PFSK-1 (cell line): Measurements from ENCODE around the gene PHAX.

Experiments used
- FOXP2 ChIP-seq: optimal IDR thresholded peaks from 2 replicates; pipeline ENCODE3; 2011; ENCODE audit warnings: borderline replicate concordance, control low read depth, inconsistent platforms; ENCODE audit not compliant: insufficient read depth; ENCODE audit errors: extremely low read length, extremely low read depth
- POLR2AphosphoS5 ChIP-seq: IDR thresholded peaks from 2 replicates; pipeline ENCODE4 v1.6.1; 2012; ENCODE audit warnings: low read depth, mild to moderate bottlenecking, control low read depth, low read length, moderate library complexity
- SIN3A ChIP-seq: IDR thresholded peaks from 2 replicates; pipeline ENCODE4 v1.6.1; 2012; ENCODE audit warnings: mild to moderate bottlenecking, low read length, moderate library complexity, borderline replicate concordance; ENCODE audit not compliant: insufficient read depth
- TAF1 ChIP-seq: IDR thresholded peaks from 2 replicates; pipeline ENCODE4 v1.6.1; 2012; ENCODE audit warnings: low read length, control low read depth, borderline replicate concordance; ENCODE audit not compliant: insufficient read depth
- TF ChIP-seq, protein P1 (sequence below), 2 experiments: IDR thresholded peaks; 2 replicates each; pipeline versions ENCODE4 v1.6.1 to v1.8.0; 2011 to 2012; ENCODE audit warnings: low read depth in 2 of 2, low read length in 2 of 2, control low read depth in 1 of 2, inconsistent platforms in 1 of 2, mild to moderate bottlenecking in 1 of 2, moderate library complexity in 1 of 2; ENCODE audit not compliant: insufficient read depth in 1 of 2

PHAX gene

DNA sequence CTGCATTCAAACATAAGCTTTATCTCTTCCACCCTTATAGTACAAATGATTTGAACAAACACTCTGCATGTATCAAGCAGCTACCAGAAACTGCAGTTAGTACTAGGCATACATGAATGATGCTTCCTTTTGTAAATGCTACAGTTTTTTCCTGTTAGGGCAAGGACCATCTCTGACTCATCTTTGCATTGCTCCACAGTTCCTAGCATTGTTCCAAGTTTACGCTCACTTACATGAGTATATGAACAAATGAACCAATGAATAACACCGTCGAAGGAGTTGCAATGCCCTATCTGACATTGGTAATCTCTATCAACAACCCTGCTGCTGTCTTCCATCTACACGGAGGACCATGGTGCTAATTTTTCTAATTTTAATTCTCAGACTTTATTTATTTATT is 3.6 kb upstream of the PHAX start:
- TF ChIP-seq, protein P1, sequence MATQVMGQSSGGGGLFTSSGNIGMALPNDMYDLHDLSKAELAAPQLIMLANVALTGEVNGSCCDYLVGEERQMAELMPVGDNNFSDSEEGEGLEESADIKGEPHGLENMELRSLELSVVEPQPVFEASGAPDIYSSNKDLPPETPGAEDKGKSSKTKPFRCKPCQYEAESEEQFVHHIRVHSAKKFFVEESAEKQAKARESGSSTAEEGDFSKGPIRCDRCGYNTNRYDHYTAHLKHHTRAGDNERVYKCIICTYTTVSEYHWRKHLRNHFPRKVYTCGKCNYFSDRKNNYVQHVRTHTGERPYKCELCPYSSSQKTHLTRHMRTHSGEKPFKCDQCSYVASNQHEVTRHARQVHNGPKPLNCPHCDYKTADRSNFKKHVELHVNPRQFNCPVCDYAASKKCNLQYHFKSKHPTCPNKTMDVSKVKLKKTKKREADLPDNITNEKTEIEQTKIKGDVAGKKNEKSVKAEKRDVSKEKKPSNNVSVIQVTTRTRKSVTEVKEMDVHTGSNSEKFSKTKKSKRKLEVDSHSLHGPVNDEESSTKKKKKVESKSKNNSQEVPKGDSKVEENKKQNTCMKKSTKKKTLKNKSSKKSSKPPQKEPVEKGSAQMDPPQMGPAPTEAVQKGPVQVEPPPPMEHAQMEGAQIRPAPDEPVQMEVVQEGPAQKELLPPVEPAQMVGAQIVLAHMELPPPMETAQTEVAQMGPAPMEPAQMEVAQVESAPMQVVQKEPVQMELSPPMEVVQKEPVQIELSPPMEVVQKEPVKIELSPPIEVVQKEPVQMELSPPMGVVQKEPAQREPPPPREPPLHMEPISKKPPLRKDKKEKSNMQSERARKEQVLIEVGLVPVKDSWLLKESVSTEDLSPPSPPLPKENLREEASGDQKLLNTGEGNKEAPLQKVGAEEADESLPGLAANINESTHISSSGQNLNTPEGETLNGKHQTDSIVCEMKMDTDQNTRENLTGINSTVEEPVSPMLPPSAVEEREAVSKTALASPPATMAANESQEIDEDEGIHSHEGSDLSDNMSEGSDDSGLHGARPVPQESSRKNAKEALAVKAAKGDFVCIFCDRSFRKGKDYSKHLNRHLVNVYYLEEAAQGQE (IDR thresholded peaks at IDR 0.05; ENCODE audit: insufficient read depth in 1 of 2, low read depth in 2 of 2, low read length in 2 of 2) = no peak
- TF ChIP-seq TAF1 = no peak

DNA sequence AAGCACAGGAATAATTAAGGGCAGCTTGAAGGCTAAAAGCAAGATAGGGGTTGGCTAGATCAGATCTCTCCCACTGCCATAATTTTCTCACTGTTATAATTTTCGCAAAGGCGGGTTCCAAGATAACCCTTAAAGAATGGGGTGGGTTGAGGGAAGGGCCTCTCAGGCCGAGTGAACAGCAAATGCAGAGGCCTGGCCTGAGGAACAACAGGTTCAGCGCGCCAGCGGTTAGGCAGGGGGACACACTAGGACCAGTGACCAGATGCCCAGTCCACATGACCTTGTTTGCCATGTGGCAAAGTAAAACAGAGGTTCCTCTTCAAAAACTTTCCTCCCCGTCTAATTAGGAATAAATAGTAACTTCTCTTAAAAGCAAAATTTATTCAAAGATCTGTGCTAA is 1.2 kb upstream of the PHAX start:
- TF ChIP-seq, protein P1 (IDR thresholded peaks at IDR 0.05; ENCODE audit: insufficient read depth in 1 of 2, low read depth in 2 of 2, low read length in 2 of 2) = no peak
- no peak for TF ChIP-seq SIN3A
- no peak for TF ChIP-seq TAF1
- TF ChIP-seq FOXP2 = no peak
- no peak for TF ChIP-seq POLR2AphosphoS5

DNA sequence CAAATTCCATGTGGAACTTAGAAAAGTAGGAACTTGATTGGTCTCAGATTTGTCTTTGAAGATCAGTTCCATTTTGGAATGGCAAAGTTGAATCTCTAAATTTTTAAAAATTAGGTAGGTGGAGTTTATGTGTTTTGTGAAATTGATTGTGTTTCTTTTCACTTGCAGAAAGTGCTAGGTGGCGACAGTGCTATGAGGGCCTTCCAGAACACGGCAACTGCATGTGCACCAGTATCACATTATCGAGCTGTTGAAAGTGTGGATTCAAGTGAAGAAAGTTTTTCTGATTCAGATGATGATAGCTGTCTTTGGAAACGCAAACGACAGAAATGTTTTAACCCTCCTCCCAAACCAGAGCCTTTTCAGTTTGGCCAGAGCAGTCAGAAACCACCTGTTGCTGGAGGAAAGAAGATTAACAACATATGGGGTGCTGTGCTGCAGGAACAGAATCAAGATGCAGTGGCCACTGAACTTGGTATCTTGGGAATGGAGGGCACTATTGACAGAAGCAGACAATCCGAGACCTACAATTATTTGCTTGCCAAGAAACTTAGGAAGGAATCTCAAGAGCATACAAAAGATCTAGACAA is 2.8 kb downstream of the PHAX start:
- no peak for TF ChIP-seq TAF1
- no peak for TF ChIP-seq SIN3A
- TF ChIP-seq POLR2AphosphoS5 = no peak
- TF ChIP-seq, protein P1 (IDR thresholded peaks at IDR 0.05; ENCODE audit: insufficient read depth in 1 of 2, low read depth in 2 of 2, low read length in 2 of 2) = no peak
- no peak for TF ChIP-seq FOXP2

DNA sequence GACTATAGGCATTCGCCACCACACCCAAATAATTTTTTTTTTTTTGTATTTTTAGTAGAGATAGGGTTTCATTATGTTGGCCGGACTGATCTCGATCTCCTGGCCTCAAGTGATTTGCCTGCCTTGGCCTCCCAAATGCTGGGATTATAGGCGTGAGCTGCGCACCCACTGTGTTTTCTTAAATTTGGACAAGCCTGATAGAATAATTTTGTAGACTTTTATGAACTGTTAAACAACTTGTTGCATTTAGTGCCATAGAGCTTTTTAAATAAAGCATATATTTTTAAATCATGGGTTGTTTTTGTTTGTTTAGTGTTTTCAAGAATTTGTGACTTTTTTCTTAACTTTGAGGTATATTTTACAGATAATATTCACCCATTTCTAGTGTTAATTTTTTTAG is 4.8 kb downstream of the PHAX start:
- TF ChIP-seq FOXP2 (no peak), TAF1 (no peak), SIN3A (no peak), POLR2AphosphoS5 (no peak)
- TF ChIP-seq, protein P1 (IDR thresholded peaks at IDR 0.05; ENCODE audit: insufficient read depth in 1 of 2, low read depth in 2 of 2, low read length in 2 of 2) = no peak

DNA sequence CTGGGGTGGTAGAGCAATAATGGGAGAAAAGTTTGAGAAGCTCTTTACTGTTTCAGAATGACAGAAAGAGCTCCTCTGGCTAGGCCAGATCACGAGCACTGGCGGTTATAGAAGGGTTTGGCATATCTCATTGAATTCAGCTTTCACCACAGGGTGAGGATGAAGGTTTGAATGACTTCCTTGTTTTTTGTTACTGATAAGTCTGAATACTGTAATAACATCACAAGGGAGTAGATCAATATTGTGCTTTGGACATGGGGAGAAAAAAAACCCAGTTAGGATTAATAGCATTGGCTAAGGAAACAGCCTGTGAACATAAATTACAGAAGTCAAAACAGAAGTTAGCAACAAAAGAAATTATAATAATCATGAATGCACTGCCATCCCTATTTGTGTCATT is 9.4 kb downstream of the PHAX start:
- TF ChIP-seq, protein P1 (IDR thresholded peaks at IDR 0.05; ENCODE audit: insufficient read depth in 1 of 2, low read depth in 2 of 2, low read length in 2 of 2) = no peak
- no peak for TF ChIP-seq TAF1
- TF ChIP-seq FOXP2 = no peak
- no peak for TF ChIP-seq POLR2AphosphoS5
- TF ChIP-seq SIN3A = no peak
